CD4-positive, CD25-positive, alpha-beta regulatory T cell (primary cell): ENCODE measurements around the gene HOXC9. TPM values are rescaled to one million over a fixed set of nuclear protein-coding genes. Genes with fewer than 3 reads are reported as not detected.
A peak's percentile ranks its signal among the peaks of the same experiment; 100 is the strongest.

Source experiments
- ATAC-seq, 2 donors: fragments of 150-1000 bp; cut with Tn5 transposase; one replicate each; pipeline ENCODE4 v1.10.0; 2021; ENCODE audit warnings: low read depth in 2 of 2, moderate number of reproducible peaks in 2 of 2, moderate library complexity in 1 of 2
- DNase-seq, 3 donors: peaks; one replicate each; pipeline versions ENCODE4 v3.0.0 to v3.0.0-alpha.2; 2012 to 2022; ENCODE audit warnings: mixed read lengths in 1 of 3
- H3K27ac ChIP-seq: one replicate; pipeline ENCODE4 v1.7.0; 2013; ENCODE audit warnings: mild to moderate bottlenecking, low read length; ENCODE audit not compliant: insufficient read depth, poor library complexity, severe bottlenecking
- H3K27me3 ChIP-seq: one replicate; pipeline ENCODE4 v1.7.0; 2013; ENCODE audit warnings: low read length; ENCODE audit not compliant: control insufficient read depth, insufficient read depth
- H3K36me3 ChIP-seq: one replicate; pipeline ENCODE4 v1.7.0; 2013; ENCODE audit warnings: mild to moderate bottlenecking, low read length, moderate library complexity; ENCODE audit not compliant: control insufficient read depth, insufficient read depth
- H3K4me1 ChIP-seq: 2 replicates; pipeline ENCODE4 v1.7.0; 2013; ENCODE audit warnings: mild to moderate bottlenecking, low read length; ENCODE audit not compliant: insufficient read depth, control insufficient read depth, poor library complexity, severe bottlenecking
- H3K4me3 ChIP-seq: one replicate; pipeline ENCODE4 v1.7.0; 2013; ENCODE audit warnings: low read depth, mild to moderate bottlenecking, low read length, moderate library complexity
- H3K9me3 ChIP-seq, 2 experiments: 1 replicate in 1 of 2; 2 replicates in 1 of 2; pipeline ENCODE4 v1.7.0; 2013; ENCODE audit warnings: low read length in 2 of 2, mild to moderate bottlenecking in 1 of 2, moderate library complexity in 1 of 2; ENCODE audit not compliant: control insufficient read depth in 2 of 2
- H3K27ac Mint-ChIP-seq, 3 donors: one replicate each; pipeline ENCODE4 v1.8.0; 2020 to 2022; ENCODE audit warnings: mild to moderate bottlenecking in 3 of 3, mixed read lengths in 3 of 3, moderate library complexity in 2 of 3
- H3K27me3 Mint-ChIP-seq: one replicate; pipeline ENCODE4 v1.8.0; 2022; ENCODE audit warnings: mild to moderate bottlenecking, mixed read lengths
- H3K36me3 Mint-ChIP-seq: one replicate; pipeline ENCODE4 v1.8.0; 2020; ENCODE audit warnings: mixed read lengths
- H3K4me1 Mint-ChIP-seq, 4 donors: one replicate each; pipeline ENCODE4 v1.8.0; 2020 to 2022; ENCODE audit warnings: mixed read lengths in 4 of 4, mild to moderate bottlenecking in 1 of 4
- H3K4me3 Mint-ChIP-seq, 4 donors: one replicate each; pipeline ENCODE4 v1.8.0; 2020 to 2022; ENCODE audit warnings: mild to moderate bottlenecking in 4 of 4, mixed read lengths in 4 of 4, moderate library complexity in 3 of 4
- H3K9me3 Mint-ChIP-seq, 7 donors: one replicate each; pipeline ENCODE4 v1.8.0; 2020 to 2022; ENCODE audit warnings: mixed read lengths in 7 of 7, mild to moderate bottlenecking in 3 of 7, moderate library complexity in 2 of 7
- polyA plus RNA-seq, 4 donors: library from polyadenylated mRNA; unstranded; fragments of 300-500 nt; fragmentation: Illumina TruSeq; gene quantifications; one replicate each; pipeline ENCODE4 v1.2.3, GENCODE V29; 2021
- total RNA-seq: library from RNA; stranded (reverse); gene quantifications from one replicate; pipeline ENCODE4 v1.2.3, GENCODE V29; 2022

HOXC9 gene
- total and polyA plus RNA-seq, 5 donors from 2014 or later: not detected

- peaks cover 8 to 18% of the 10 kb centered on the region in 2 experiments for H3K9me3 ChIP-seq
- peaks cover 22% of the 10 kb centered on the region for H3K4me1 ChIP-seq
- no peaks in the 10 kb centered on the region for H3K36me3 Mint-ChIP-seq
- H3K4me3 ChIP-seq: no peak overlapping the region
- peaks cover 97% of the 10 kb centered on the region for H3K27me3 Mint-ChIP-seq
- H3K27me3 ChIP-seq: peaks cover 26% of the 10 kb centered on the region
- H3K36me3 ChIP-seq: no peaks in the 10 kb centered on the region
- H3K27ac ChIP-seq: no peak overlapping the region
- peaks cover 0 to 24% (median 12%) of the 10 kb centered on the region in 4 donors for H3K4me1 Mint-ChIP-seq
- ATAC-seq: no peak
- peak overlapping the region in 2 of 4 donors; percentile 31 to 70 for H3K4me3 Mint-ChIP-seq
- H3K27ac Mint-ChIP-seq: peak overlapping the region in 1 of 3 donors; percentile 66
- DNase-seq: no peak
- peaks cover 0 to 10% (median 2%) of the 10 kb centered on the region in 7 donors for H3K9me3 Mint-ChIP-seq
Observed at GRCh38 chr12:54034785-54035310, 34.9 kb downstream of the HOXC9 start.

DNA sequence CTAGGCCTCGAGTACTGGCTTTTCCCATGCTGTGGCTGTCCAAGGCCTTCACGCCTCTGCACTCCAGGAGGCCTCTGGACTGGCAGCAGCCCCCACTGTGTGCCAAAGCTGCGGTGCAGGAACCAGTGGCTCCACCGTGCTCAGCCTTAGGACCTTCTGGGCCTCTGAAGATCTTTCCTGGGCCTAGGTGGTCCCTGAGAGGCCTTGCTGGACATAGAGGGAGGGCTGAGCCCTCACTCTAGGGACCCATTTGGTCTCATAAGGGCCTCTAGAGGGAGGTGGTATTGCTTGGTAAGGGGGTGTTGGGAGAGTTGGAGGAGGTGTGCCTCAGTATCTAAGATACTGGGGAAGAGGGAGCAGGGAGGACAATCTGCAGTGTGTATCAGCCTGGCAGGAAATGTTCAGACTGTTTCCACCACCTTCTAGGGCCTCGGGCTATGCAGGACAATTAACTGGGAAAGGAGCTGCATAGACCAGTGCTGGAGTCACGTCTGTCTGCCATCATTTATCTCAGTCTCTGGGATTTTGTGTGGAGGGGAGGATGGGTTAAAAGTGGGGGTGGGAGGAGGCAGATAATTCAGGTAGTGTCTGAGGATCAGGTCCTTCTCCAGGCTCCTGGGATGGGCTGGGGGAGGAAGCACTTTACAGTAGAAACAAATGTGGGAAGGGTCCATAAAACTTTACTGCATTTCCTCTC, 35.8 kb downstream of the HOXC9 start:
- Mint-ChIP-seq H3K27me3 (peaks cover 96% of the 10 kb centered on the region), H3K36me3 (no peaks in the 10 kb centered on the region), H3K27ac (no peak overlapping the region), H3K4me3 (peak overlapping the region in 1 of 4 donors; percentile 44), H3K4me1 (peaks cover 0 to 22% (median 11%) of the 10 kb centered on the region in 4 donors), H3K9me3 (peaks cover 0 to 10% (median 2%) of the 10 kb centered on the region in 7 donors)
- no peak for ATAC-seq
- no peak overlapping the region for H3K4me3 ChIP-seq
- no peaks in the 10 kb centered on the region for H3K36me3 ChIP-seq
- H3K4me1 ChIP-seq: peaks cover 20% of the 10 kb centered on the region
- H3K27ac ChIP-seq: no peak overlapping the region
- peaks cover 8 to 18% of the 10 kb centered on the region in 2 experiments for H3K9me3 ChIP-seq
- H3K27me3 ChIP-seq: peaks cover 32% of the 10 kb centered on the region
- DNase-seq: no peak

GRCh38 chr12:54036620-54037359, 36.8 kb downstream of the HOXC9 start:
- peak in 1 of 2 donors; percentile 22 for ATAC-seq
- peaks cover 0 to 8% (median 2%) of the 10 kb centered on the region in 7 donors for H3K9me3 Mint-ChIP-seq
- H3K27me3 ChIP-seq: peaks cover 35% of the 10 kb centered on the region

GRCh38 chr12:54037360-54038283, 37.7 kb downstream of the HOXC9 start:
- ATAC-seq (no peak), DNase-seq (no peak)
- H3K4me1 Mint-ChIP-seq: peaks cover 0 to 17% (median 7%) of the 10 kb centered on the region in 4 donors
- H3K9me3 ChIP-seq: peaks cover 4 to 10% of the 10 kb centered on the region in 2 experiments
- H3K27me3 Mint-ChIP-seq: peaks cover 88% of the 10 kb centered on the region
- peaks cover 0 to 7% (median 2%) of the 10 kb centered on the region in 7 donors for H3K9me3 Mint-ChIP-seq
- H3K27ac Mint-ChIP-seq: no peak overlapping the region
- H3K4me3 ChIP-seq: no peak overlapping the region
- H3K36me3 Mint-ChIP-seq: no peaks in the 10 kb centered on the region
- no peaks in the 10 kb centered on the region for H3K36me3 ChIP-seq
- no peak overlapping the region for H3K27ac ChIP-seq
- peaks cover 29% of the 10 kb centered on the region for H3K27me3 ChIP-seq
- H3K4me1 ChIP-seq: peaks cover 15% of the 10 kb centered on the region
- H3K4me3 Mint-ChIP-seq: no peak overlapping the region

More at GRCh38 chr12:54036620-54037359, 36.8 kb downstream of the HOXC9 start:
- Mint-ChIP-seq H3K4me1 (peaks cover 0 to 18% (median 11%) of the 10 kb centered on the region in 4 donors), H3K27ac (no peak overlapping the region), H3K27me3 (peaks cover 90% of the 10 kb centered on the region), H3K36me3 (no peaks in the 10 kb centered on the region), H3K4me3 (no peak overlapping the region)
- Histone ChIP-seq H3K4me3 (no peak overlapping the region), H3K4me1 (peaks cover 15% of the 10 kb centered on the region), H3K9me3 (peaks cover 8 to 18% of the 10 kb centered on the region in 2 experiments), H3K36me3 (no peaks in the 10 kb centered on the region), H3K27ac (no peak overlapping the region)
- DNase-seq: no peak

DNA sequence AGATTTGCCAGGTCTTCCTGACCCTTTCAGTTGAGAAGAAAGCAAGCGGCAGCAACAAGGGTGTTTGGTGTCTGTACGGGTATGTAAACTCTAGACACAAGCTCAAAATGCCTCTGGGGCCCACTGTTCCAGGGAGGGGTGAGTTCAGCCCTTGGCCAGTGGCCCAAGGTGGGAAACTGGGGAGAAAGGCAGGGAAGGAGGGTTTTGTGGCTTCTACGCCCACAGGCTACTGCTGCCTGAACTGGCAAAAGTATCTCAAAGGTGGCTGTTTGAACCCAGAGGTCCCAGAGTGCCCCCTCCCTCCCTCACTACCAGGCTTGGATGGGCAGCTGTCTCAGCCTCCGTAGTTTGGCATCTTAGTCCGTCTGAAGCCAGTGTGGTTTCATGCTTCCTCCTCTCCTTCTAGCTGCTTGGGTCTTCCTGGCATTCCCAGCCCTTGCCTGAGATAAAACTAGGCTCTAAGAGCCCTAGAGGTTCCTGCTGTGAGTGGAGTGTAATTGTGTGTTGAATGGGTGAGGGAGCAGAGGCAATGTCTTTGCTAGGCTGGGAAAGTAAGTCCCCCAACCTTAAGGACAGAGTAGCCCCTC, 38.4 kb downstream of the HOXC9 start:
- Mint-ChIP-seq H3K36me3 (no peaks in the 10 kb centered on the region), H3K27ac (no peak overlapping the region), H3K9me3 (peaks cover 0 to 4% (median 0%) of the 10 kb centered on the region in 7 donors), H3K4me1 (peaks cover 0 to 11% (median 5%) of the 10 kb centered on the region in 4 donors), H3K4me3 (no peak overlapping the region), H3K27me3 (peaks cover 87% of the 10 kb centered on the region)
- no peaks in the 10 kb centered on the region for H3K36me3 ChIP-seq
- no peak overlapping the region for H3K27ac ChIP-seq
- ATAC-seq (no peak), DNase-seq (no peak)
- peaks cover 10% of the 10 kb centered on the region for H3K4me1 ChIP-seq
- H3K4me3 ChIP-seq: no peak overlapping the region
- peaks cover 0 to 3% of the 10 kb centered on the region in 2 experiments for H3K9me3 ChIP-seq
- peaks cover 31% of the 10 kb centered on the region for H3K27me3 ChIP-seq

- H3K9me3 ChIP-seq: no peaks in the 10 kb centered on the region
- H3K36me3 Mint-ChIP-seq: no peaks in the 10 kb centered on the region
- no peaks in the 10 kb centered on the region for H3K36me3 ChIP-seq
- peaks cover 0 to 4% (median 0%) of the 10 kb centered on the region in 7 donors for H3K9me3 Mint-ChIP-seq
- peak overlapping the region in 1 of 4 donors; percentile 2 for H3K4me3 Mint-ChIP-seq
- ATAC-seq (no peak), DNase-seq (no peak)
- peaks cover 85% of the 10 kb centered on the region for H3K27me3 Mint-ChIP-seq
- peaks cover 32% of the 10 kb centered on the region for H3K27me3 ChIP-seq
- H3K27ac Mint-ChIP-seq: no peak overlapping the region
- peaks cover 0 to 9% (median 5%) of the 10 kb centered on the region in 4 donors for H3K4me1 Mint-ChIP-seq
- peaks cover 4% of the 10 kb centered on the region for H3K4me1 ChIP-seq
- H3K27ac ChIP-seq: no peak overlapping the region
- no peak overlapping the region for H3K4me3 ChIP-seq
Observed at GRCh38 chr12:54038871-54039414, 39.0 kb downstream of the HOXC9 start.
